ENCODE data around the gene SEMA4G. TPM values are rescaled to one million over a fixed set of nuclear protein-coding genes. Genes with fewer than 3 reads are reported as not detected.

The SEMA4G gene
- total and polyA plus RNA-seq, 2 of the 4 experiments (the other 2 are of a cell fraction): 0.90 to 8.7 TPM

- Histone ChIP-seq H2BK5ac (ENCODE audit: low read depth, low read length, poor library complexity, severe bottlenecking) (no peak overlapping the region), H3K36me3 (ENCODE audit: control insufficient read depth, insufficient read depth, low read length) (peaks cover 25% of the 10 kb centered on the region), H3K23ac (ENCODE audit: low read depth, low read length) (no peak overlapping the region), H3K9me3 (ENCODE audit: control insufficient read depth, insufficient read depth, low read length) (no peaks in the 10 kb centered on the region), H3K18ac (ENCODE audit: low read depth, low read length) (no peak overlapping the region), H2AFZ (replicated peaks; ENCODE audit: low read length, poor library complexity) (no peak overlapping the region), H3K79me1 (ENCODE audit: low read depth in 1 of 2, low read length in 2 of 2) (no peaks in the 10 kb centered on the region), H3K27ac (ENCODE audit: insufficient read depth, low read length) (no peak overlapping the region), H3K9ac (ENCODE audit: low read depth, low read length) (no peak overlapping the region), H2BK120ac (ENCODE audit: low read depth, low read length) (no peak overlapping the region), H3K56ac (ENCODE audit: extremely low read depth, insufficient read depth, low read length) (no peak overlapping the region), H3K4me3 (ENCODE audit: insufficient read depth, low read depth, low read length) (no peak overlapping the region), H2BK20ac (ENCODE audit: low read depth, low read length) (no peak overlapping the region), H4K91ac (ENCODE audit: insufficient read depth, low read depth, low read length) (no peak overlapping the region), H2BK15ac (ENCODE audit: low read depth, low read length) (no peak overlapping the region), H2AK9ac (replicated peaks; ENCODE audit: low read depth, low read length, poor library complexity) (no peak overlapping the region), H3K4me1 (ENCODE audit: control insufficient read depth, insufficient read depth, low read length) (no peaks in the 10 kb centered on the region), H2AK5ac (ENCODE audit: low read depth, low read length) (no peak overlapping the region), H4K8ac (ENCODE audit: low read depth in 2 of 2, low read length in 2 of 2) (no peak overlapping the region), H3K4ac (ENCODE audit: low read depth, low read length) (no peak overlapping the region), H3K27me3 (ENCODE audit: control insufficient read depth, insufficient read depth, low read length) (no peaks in the 10 kb centered on the region), H4K20me1 (ENCODE audit: insufficient read depth, low read length) (no peaks in the 10 kb centered on the region; the same call in none of the 2 replicates), H3K4me2 (ENCODE audit: low read depth, low read length) (no peak overlapping the region), H3K14ac (replicated peaks; ENCODE audit: low read depth, low read length) (no peak overlapping the region), H4K5ac (ENCODE audit: low read depth, low read length) (no peak overlapping the region), H3K9me1 (ENCODE audit: insufficient read depth, low read length) (peaks cover 4% of the 10 kb centered on the region; the same call in 1 of the 2 replicates)
- intact Hi-C loops (cut with micrococcal nuclease): no loop called here
- in situ Hi-C loops (cut with MboI; ENCODE audit: low sequenced_read_pairs): no loop called here
- ATAC-seq (ENCODE audit: low read depth) (no peak), DNase-seq (no peak)
- POLR2A ChIA-PET (ENCODE audit: unreplicated experiment): no interaction called here
- TF ChIP-seq NFE2L2 (IDR thresholded peaks at IDR 0.05; ENCODE audit: low read depth, low read length) (no peak), MXI1 (IDR thresholded peaks at IDR 0.05; ENCODE audit: borderline replicate concordance, low read depth, low read length) (no peak), BHLHE40 (IDR thresholded peaks at IDR 0.05; ENCODE audit: low read depth, low read length) (no peak), FOS (IDR thresholded peaks at IDR 0.05; ENCODE audit: low read depth, low read length) (no peak), RFX5 (IDR thresholded peaks at IDR 0.05; ENCODE audit: low read depth, low read length) (no peak), CHD1 (IDR thresholded peaks at IDR 0.05; ENCODE audit: low read depth, low read length) (no peak)
- no CpG with 5 or more reads among the region's 6 CpGs for WGBS, 2 experiments (ENCODE audit: extremely low coverage in 2 of 2, insufficient read length in 1 of 2)
- dilution Hi-C loops (cut with HindIII; ENCODE audit: low sequenced_read_pairs, unreplicated experiment): no loop called here
- CTCF ChIA-PET: no interaction called here
- no TSS peak for BruUV-seq (replicated peaks)
Measured at GRCh38 chr10:100977436-100977835, 8.1 kb downstream of the SEMA4G start.
